Panc1 (cell line): ENCODE measurements around the gene NOBOX. TPM values are rescaled to one million over a fixed set of nuclear protein-coding genes. Genes with fewer than 3 reads are reported as not detected.
"Not testable (repeated sequence)": the region's sequence is repeated elsewhere in the genome, so short reads cannot be mapped to it uniquely, and the experiment has no call there.

Experiments used
- ATAC-seq: fragments of 200-7000 bp; cut with Tn5 transposase; 2 replicates; pipeline ENCODE4 v1.9.1; 2020; ENCODE audit warnings: mild to moderate bottlenecking, moderate library complexity
- BruUV-seq: library from RNA; stranded (reverse); fragments of 400-500 nt; replicated peaks from 2 replicates; lab custom pipeline; 2021; lab: Mats Ljungman, UMichigan
- CTCF ChIA-PET: fragments of 300-600 bp; sonication (Branson Sonifier 250); formaldehyde crosslinking; loops from one replicate; lab custom pipeline; 2022; ENCODE audit warnings: antibody characterized with exemption; lab: Charles Lee
- POLR2A ChIA-PET: fragments of 300-600 bp; sonication (Branson Sonifier 250); formaldehyde crosslinking; loops from one replicate; lab custom pipeline; 2022; ENCODE audit warnings: antibody characterized with exemption; lab: Charles Lee
- DNase-seq: peaks from one replicate; pipeline ENCODE4 v3.0.0-alpha.2; 2010; ENCODE audit warnings: low read depth, low spot score
- H3K27ac ChIP-seq: 2 replicates; pipeline ENCODE4 v1.5.1; 2011; ENCODE audit warnings: mild to moderate bottlenecking, low read length, inconsistent platforms
- H3K27me3 ChIP-seq: fragments of 200-500 bp; sonication (Bioruptor generic); 2 replicates; pipeline ENCODE4 v1.6.0; 2014; ENCODE audit warnings: low read length, inconsistent platforms; ENCODE audit not compliant: control insufficient read depth, insufficient read depth
- H3K36me3 ChIP-seq: fragments of 200-500 bp; sonication (Bioruptor generic); 2 replicates; pipeline ENCODE4 v1.5.1; 2014; ENCODE audit warnings: inconsistent platforms, mild to moderate bottlenecking, low read length, moderate library complexity; ENCODE audit not compliant: control insufficient read depth, insufficient read depth
- H3K4me1 ChIP-seq: 2 replicates; pipeline ENCODE4 v1.5.1; 2011; ENCODE audit warnings: inconsistent platforms, mild to moderate bottlenecking, low read length, moderate library complexity; ENCODE audit not compliant: control insufficient read depth, insufficient read depth
- H3K4me3 ChIP-seq, 2 experiments: 2 replicates each; pipeline ENCODE4 v1.5.1; 2011 to 2012; ENCODE audit warnings: low read depth in 2 of 2, low read length in 2 of 2, mild to moderate bottlenecking in 2 of 2, inconsistent platforms in 1 of 2, moderate library complexity in 1 of 2
- H3K9me3 ChIP-seq: fragments of 200-500 bp; sonication (Bioruptor generic); 2 replicates; pipeline ENCODE4 v1.5.1; 2014; ENCODE audit warnings: low read depth, mild to moderate bottlenecking, inconsistent platforms, low read length, moderate library complexity; ENCODE audit not compliant: control insufficient read depth, insufficient read depth
- POLR2AphosphoS5 ChIP-seq: IDR thresholded peaks from 2 replicates; pipeline ENCODE4 v1.6.1; 2012; ENCODE audit warnings: mild to moderate bottlenecking, low read depth, low read length, moderate library complexity
- SIN3A ChIP-seq: IDR thresholded peaks from 2 replicates; pipeline ENCODE4 v1.6.1; 2012; ENCODE audit warnings: low read depth, mild to moderate bottlenecking, low read length, moderate library complexity, borderline replicate concordance; ENCODE audit not compliant: insufficient read depth
- TCF7L2 ChIP-seq: IDR thresholded peaks from 2 replicates; pipeline ENCODE4 v1.6.1; 2011; ENCODE audit warnings: mild to moderate bottlenecking, low read depth, low read length, inconsistent platforms
- in situ Hi-C: cut with HindIII; loops from 2 replicates; pipeline ENCODE4 v1.10.0; 2016; ENCODE audit warnings: low sequenced_read_pairs, low pct_unique_long_range_greater_than_20kb
- intact Hi-C: fragments of 100-400 bp; cut with micrococcal nuclease; formaldehyde crosslinking; loops from one replicate; pipeline ENCODE4 v1.10.0; 2022; ENCODE audit not compliant: unreplicated experiment
- total RNA-seq: library from RNA; stranded (reverse); gene quantifications from one replicate; pipeline ENCODE4 v1.2.1, GENCODE V29; 2021; ENCODE audit not compliant: unreplicated experiment
- TF ChIP-seq, protein P1 (sequence below), 2 experiments: IDR thresholded peaks; 2 replicates each; pipeline ENCODE4 v1.6.1; 2011 to 2012; ENCODE audit warnings: low read depth in 2 of 2, control low read depth in 1 of 2, low read length in 1 of 2, mild to moderate bottlenecking in 1 of 2, moderate library complexity in 1 of 2; ENCODE audit not compliant: insufficient read depth in 1 of 2
- TF ChIP-seq, protein P2 (sequence below): fragments of 450-650 bp; IDR thresholded peaks from 2 replicates; pipeline ENCODE4 v1.5.1; 2017; ENCODE audit warnings: mild to moderate bottlenecking

NOBOX gene
- total RNA-seq, 1 experiment from 2014 or later: not detected

DNA sequence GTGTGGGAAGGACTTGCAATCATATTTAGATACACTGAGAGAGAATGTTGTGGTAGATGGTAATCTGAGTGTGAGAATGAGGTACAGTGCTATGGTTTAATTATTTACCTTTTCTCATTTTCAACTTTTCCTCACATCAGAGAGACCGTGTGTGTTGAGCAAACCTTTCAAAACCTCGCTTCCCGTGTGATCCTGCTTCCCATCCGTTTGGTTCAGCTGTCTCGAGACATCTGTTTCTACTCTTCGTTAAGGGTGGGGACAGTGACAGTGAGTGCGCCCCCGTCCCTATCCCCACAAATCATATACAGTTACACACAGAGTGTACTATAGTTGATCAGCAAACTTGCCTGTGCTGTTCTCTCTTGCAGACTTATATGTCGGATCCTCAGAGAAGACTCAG is 33.0 kb upstream of the NOBOX start:
- in situ Hi-C loops: no loop called here
- intact Hi-C loops: loop anchor here (5.0 kb wide), 1 partner anchor 44 kb away; no protein-coding TSS in a partner anchor
- ATAC-seq: no peak
- Histone ChIP-seq H3K9me3 (no peaks in the 10 kb centered on the region), H3K4me3 (no peak overlapping the region), H3K27me3 (no peaks in the 10 kb centered on the region; the same call in 1 of the 2 replicates), H3K4me1 (no peaks in the 10 kb centered on the region), H3K27ac (no peak overlapping the region), H3K36me3 (no peaks in the 10 kb centered on the region)
- BruUV-seq: no TSS peak
- no peak for DNase-seq
- ChIA-PET CTCF (no interaction called here), POLR2A (no interaction called here)
- TF ChIP-seq TCF7L2: no peak
- TF ChIP-seq, protein P1, sequence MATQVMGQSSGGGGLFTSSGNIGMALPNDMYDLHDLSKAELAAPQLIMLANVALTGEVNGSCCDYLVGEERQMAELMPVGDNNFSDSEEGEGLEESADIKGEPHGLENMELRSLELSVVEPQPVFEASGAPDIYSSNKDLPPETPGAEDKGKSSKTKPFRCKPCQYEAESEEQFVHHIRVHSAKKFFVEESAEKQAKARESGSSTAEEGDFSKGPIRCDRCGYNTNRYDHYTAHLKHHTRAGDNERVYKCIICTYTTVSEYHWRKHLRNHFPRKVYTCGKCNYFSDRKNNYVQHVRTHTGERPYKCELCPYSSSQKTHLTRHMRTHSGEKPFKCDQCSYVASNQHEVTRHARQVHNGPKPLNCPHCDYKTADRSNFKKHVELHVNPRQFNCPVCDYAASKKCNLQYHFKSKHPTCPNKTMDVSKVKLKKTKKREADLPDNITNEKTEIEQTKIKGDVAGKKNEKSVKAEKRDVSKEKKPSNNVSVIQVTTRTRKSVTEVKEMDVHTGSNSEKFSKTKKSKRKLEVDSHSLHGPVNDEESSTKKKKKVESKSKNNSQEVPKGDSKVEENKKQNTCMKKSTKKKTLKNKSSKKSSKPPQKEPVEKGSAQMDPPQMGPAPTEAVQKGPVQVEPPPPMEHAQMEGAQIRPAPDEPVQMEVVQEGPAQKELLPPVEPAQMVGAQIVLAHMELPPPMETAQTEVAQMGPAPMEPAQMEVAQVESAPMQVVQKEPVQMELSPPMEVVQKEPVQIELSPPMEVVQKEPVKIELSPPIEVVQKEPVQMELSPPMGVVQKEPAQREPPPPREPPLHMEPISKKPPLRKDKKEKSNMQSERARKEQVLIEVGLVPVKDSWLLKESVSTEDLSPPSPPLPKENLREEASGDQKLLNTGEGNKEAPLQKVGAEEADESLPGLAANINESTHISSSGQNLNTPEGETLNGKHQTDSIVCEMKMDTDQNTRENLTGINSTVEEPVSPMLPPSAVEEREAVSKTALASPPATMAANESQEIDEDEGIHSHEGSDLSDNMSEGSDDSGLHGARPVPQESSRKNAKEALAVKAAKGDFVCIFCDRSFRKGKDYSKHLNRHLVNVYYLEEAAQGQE (IDR thresholded peaks at IDR 0.05; ENCODE audit: insufficient read depth in 1 of 2, low read depth in 2 of 2, low read length in 1 of 2): no peak
- TF ChIP-seq, protein P2, sequence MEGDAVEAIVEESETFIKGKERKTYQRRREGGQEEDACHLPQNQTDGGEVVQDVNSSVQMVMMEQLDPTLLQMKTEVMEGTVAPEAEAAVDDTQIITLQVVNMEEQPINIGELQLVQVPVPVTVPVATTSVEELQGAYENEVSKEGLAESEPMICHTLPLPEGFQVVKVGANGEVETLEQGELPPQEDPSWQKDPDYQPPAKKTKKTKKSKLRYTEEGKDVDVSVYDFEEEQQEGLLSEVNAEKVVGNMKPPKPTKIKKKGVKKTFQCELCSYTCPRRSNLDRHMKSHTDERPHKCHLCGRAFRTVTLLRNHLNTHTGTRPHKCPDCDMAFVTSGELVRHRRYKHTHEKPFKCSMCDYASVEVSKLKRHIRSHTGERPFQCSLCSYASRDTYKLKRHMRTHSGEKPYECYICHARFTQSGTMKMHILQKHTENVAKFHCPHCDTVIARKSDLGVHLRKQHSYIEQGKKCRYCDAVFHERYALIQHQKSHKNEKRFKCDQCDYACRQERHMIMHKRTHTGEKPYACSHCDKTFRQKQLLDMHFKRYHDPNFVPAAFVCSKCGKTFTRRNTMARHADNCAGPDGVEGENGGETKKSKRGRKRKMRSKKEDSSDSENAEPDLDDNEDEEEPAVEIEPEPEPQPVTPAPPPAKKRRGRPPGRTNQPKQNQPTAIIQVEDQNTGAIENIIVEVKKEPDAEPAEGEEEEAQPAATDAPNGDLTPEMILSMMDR: no peak

DNA sequence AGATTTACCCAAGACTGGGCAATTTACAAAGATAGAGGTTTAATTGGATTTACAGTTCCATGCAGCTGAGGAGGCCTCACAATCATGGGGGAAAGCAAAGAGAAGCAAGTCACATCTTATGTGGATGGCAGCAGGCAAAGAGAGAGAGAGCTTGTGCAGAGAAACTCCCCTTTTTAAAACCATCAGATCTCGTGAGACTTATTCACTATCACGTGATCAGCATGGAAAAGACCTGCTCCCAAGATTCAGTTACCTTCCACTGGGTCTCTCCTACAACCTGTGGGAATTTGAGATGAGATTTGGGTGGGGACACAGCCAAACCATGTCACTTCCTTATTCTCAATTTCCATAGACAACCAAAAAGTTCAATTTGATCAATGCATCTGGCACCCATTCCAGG is 24.9 kb upstream of the NOBOX start:
- ChIA-PET CTCF (no interaction called here), POLR2A (no interaction called here)
- TF ChIP-seq TCF7L2 (no peak), POLR2AphosphoS5 (no peak), SIN3A (no peak)
- TF ChIP-seq, protein P2: no peak
- TF ChIP-seq, protein P1 (IDR thresholded peaks at IDR 0.05; ENCODE audit: insufficient read depth in 1 of 2, low read depth in 2 of 2, low read length in 1 of 2): no peak
- Histone ChIP-seq H3K4me3 (no peak overlapping the region), H3K4me1 (no peaks in the 10 kb centered on the region), H3K9me3 (no peaks in the 10 kb centered on the region), H3K27me3 (no peaks in the 10 kb centered on the region), H3K36me3 (no peaks in the 10 kb centered on the region), H3K27ac (no peak overlapping the region)
- DNase-seq: no peak
- no TSS peak for BruUV-seq
- ATAC-seq: no peak
- in situ Hi-C loops (no loop called here), intact Hi-C loops (no loop called here)

DNA sequence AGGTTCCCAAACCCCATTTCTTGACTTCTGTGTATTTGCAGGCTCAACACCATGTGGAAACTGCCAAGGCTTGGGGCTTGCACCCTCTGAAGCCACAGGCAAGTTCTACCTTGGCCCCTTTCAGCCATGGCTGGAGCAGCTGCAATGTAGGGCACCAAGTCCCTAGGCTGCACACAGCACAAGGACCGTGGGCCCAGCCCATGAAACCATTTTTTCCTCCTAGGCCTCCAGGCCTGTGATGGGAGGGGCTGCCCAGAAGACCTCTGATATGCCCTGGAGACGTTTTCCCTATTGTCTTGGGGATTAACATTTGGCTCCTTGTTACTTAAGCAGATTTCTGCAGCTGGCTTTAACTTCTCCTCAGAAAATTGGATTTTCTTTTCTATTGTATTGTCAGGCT is 24.0 kb upstream of the NOBOX start:
- H3K27me3 ChIP-seq, H3K27ac ChIP-seq, H3K36me3 ChIP-seq, H3K9me3 ChIP-seq, POLR2A ChIA-PET, intact Hi-C loops, H3K4me3 ChIP-seq, ATAC-seq, in situ Hi-C loops, H3K4me1 ChIP-seq, BruUV-seq, DNase-seq: not testable (repeated sequence)
- CTCF ChIA-PET: interaction anchor here (0.6 kb wide), 1 partner anchor 36 kb away, joined by 3 read pairs; no protein-coding TSS in a partner anchor

DNA sequence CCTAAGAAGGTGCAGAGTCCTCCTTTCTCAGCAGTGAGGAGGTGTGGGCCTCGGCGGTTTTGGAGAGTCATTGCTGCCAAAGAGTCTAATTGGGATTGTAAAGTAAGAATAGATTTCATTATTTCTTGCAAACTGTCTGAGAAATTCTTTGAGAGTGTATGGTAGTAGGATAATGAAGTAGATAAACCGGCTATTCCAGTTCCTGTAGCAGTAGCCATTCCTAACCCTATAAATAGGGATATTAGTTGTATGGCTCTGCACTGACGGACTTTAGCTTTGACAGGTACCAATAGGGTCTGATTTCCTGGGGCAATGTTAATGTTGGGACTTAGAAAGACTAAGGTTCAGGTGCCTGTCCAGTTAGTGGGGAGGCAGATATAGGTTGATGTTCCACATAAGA is 15.4 kb upstream of the NOBOX start:
- H3K27ac ChIP-seq, H3K4me1 ChIP-seq, H3K27me3 ChIP-seq, CTCF ChIA-PET, H3K4me3 ChIP-seq, POLR2A ChIA-PET, ATAC-seq, H3K36me3 ChIP-seq, DNase-seq, in situ Hi-C loops, intact Hi-C loops, BruUV-seq, H3K9me3 ChIP-seq: not testable (repeated sequence)
